ENCODE measurements around the gene DMD. TPM values are rescaled to one million over a fixed set of nuclear protein-coding genes. Genes with fewer than 3 reads are reported as not detected.
"Not testable (repeated sequence)": the region's sequence is repeated elsewhere in the genome, so short reads cannot be mapped to it uniquely, and the experiment has no call there.

The DMD gene
- total RNA-seq, 1 donor from 2014 or later, result 2.5 TPM

DNA sequence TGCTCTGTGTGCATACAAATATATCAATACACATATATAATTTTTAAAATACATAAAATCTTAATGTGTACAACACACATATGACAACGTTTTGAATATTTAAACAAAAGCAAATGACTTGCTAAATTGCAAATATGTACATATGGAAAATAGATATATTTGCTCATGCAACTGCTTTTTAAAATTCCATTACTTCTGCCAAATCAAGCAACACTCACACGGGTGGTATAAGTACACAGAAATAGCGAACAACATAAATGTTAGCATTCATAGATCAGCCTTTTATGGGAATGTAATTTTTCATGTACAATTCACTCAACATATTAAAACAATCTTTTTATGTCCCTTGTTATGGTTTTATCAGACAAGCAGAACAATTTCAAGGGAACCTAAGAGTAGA is 116.3 kb downstream of the DMD start:
- DNase-seq (ENCODE audit: low read depth), result no peak
- H3K36me3 ChIP-seq (ENCODE audit: control insufficient read depth, insufficient read depth, low read length), result no peaks in the 10 kb centered on the region
- TF ChIP-seq, protein P1, sequence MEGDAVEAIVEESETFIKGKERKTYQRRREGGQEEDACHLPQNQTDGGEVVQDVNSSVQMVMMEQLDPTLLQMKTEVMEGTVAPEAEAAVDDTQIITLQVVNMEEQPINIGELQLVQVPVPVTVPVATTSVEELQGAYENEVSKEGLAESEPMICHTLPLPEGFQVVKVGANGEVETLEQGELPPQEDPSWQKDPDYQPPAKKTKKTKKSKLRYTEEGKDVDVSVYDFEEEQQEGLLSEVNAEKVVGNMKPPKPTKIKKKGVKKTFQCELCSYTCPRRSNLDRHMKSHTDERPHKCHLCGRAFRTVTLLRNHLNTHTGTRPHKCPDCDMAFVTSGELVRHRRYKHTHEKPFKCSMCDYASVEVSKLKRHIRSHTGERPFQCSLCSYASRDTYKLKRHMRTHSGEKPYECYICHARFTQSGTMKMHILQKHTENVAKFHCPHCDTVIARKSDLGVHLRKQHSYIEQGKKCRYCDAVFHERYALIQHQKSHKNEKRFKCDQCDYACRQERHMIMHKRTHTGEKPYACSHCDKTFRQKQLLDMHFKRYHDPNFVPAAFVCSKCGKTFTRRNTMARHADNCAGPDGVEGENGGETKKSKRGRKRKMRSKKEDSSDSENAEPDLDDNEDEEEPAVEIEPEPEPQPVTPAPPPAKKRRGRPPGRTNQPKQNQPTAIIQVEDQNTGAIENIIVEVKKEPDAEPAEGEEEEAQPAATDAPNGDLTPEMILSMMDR (IDR thresholded peaks at IDR 0.05; ENCODE audit: insufficient read depth, low read length, poor library complexity, severe bottlenecking), result no peak

GRCh38 chrX:33087411-33087810 is 123.9 kb downstream of the DMD start:
- Histone ChIP-seq H3K27me3 (ENCODE audit: control insufficient read depth, insufficient read depth, low read length) (no peaks in the 10 kb centered on the region), H3K36me3 (ENCODE audit: control insufficient read depth, insufficient read depth, low read length) (no peaks in the 10 kb centered on the region), H3K4me3 (ENCODE audit: low read depth, low read length) (no peak overlapping the region)
- no peak for DNase-seq (ENCODE audit: low read depth)
- TF ChIP-seq, protein P1 (IDR thresholded peaks at IDR 0.05; ENCODE audit: insufficient read depth, low read length, poor library complexity, severe bottlenecking), result no peak

More for the DNA sequence above, 116.3 kb downstream of the DMD start:
- H3K4me3 ChIP-seq (ENCODE audit: low read depth, low read length), result no peak overlapping the region
- H3K27me3 ChIP-seq (ENCODE audit: control insufficient read depth, insufficient read depth, low read length), result no peaks in the 10 kb centered on the region

DNA sequence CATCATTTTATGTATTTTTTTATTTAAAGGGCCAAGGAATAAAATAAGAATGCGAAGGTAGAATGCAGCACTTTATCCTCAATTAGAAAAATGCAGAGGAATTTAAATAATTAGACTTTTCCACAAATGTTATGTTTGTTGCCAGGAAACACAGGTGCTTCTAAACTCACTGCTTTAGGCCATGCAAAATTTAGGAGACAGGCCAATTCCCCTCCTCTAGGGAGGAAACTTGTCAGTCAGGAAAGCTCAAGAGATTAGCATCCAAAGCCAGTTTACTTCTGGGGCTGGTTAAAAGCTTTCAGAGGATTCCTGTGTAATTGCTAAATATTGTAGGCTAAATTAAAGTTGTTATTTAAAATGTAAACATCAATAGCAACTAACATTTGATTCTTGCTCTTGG is 124.5 kb downstream of the DMD start:
- no peak overlapping the region for H3K4me3 ChIP-seq (ENCODE audit: low read depth, low read length)
- H3K27me3 ChIP-seq (ENCODE audit: control insufficient read depth, insufficient read depth, low read length), result no peaks in the 10 kb centered on the region
- no peaks in the 10 kb centered on the region for H3K36me3 ChIP-seq (ENCODE audit: control insufficient read depth, insufficient read depth, low read length)
- TF ChIP-seq, protein P1 (IDR thresholded peaks at IDR 0.05; ENCODE audit: insufficient read depth, low read length, poor library complexity, severe bottlenecking), result no peak
- DNase-seq (ENCODE audit: low read depth), result no peak

DNA sequence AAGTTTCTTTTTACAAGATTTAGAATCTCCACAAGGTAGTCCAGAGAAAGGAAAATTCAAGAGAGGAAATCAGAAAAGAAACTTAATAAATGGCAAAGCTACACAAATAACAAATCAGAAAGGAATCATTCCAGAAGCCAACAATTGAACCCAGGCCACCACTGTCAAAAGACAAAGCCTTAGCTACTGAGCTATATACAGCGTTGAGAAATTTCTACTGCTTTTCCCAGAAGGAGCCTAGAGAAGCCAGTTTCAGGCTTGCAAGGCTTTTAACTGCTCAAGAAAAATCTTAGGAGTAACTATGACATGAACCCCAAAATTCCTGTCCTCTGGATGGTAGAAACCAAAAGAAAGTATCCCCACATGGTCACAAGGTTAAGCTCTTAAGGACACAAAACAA is 129.0 kb downstream of the DMD start:
- Histone ChIP-seq H3K4me3 (ENCODE audit: low read depth, low read length) (no peak overlapping the region), H3K27me3 (ENCODE audit: control insufficient read depth, insufficient read depth, low read length) (no peaks in the 10 kb centered on the region), H3K36me3 (ENCODE audit: control insufficient read depth, insufficient read depth, low read length) (no peaks in the 10 kb centered on the region)
- TF ChIP-seq, protein P1 (IDR thresholded peaks at IDR 0.05; ENCODE audit: insufficient read depth, low read length, poor library complexity, severe bottlenecking), result no peak
- no peak for DNase-seq (ENCODE audit: low read depth)

DNA sequence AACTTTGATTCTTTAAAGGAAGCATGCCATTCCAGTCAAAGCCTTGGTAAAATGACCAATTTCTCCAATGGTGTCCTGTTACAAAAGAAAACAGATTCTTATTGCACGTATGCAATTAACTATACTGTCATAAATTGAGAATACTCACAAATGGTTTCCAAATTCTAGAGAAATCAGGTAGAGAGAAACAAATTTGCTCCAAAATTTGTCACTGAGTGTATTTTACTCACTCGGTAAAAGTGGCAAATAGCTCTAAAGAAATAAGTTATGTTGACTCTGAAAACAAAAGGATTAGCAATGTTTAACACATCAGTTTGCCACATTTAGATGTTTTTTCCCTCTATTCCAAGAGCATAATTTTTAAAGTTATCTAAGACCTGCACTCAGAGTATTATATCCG is 133.1 kb downstream of the DMD start:
- no peaks in the 10 kb centered on the region for H3K27me3 ChIP-seq (ENCODE audit: control insufficient read depth, insufficient read depth, low read length)
- TF ChIP-seq, protein P1 (IDR thresholded peaks at IDR 0.05; ENCODE audit: insufficient read depth, low read length, poor library complexity, severe bottlenecking), result no peak
- no peak overlapping the region for H3K4me3 ChIP-seq (ENCODE audit: low read depth, low read length)
- no peak for DNase-seq (ENCODE audit: low read depth)
- no peaks in the 10 kb centered on the region for H3K36me3 ChIP-seq (ENCODE audit: control insufficient read depth, insufficient read depth, low read length)

DNA sequence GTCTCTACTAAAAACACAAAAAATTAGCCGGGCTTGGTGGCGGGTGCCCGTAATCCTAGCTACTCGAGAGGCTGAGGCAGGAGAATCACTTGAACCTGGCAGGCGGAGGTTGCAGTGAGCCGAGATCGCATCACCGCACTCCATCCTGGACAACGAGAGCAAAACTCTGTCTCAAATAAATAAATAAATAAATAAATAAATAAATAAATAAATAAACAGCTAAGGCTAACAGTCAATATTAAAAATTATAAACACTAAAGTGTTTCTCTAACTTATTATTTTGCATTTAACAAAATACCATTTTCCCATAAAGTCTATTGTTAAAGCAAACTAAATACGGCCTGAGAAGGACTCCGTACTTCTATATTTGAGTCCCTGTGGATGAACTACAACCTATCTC is 137.7 kb downstream of the DMD start:
- H3K4me3 ChIP-seq (ENCODE audit: low read depth, low read length); H3K36me3 ChIP-seq (ENCODE audit: control insufficient read depth, insufficient read depth, low read length); DNase-seq (ENCODE audit: low read depth); H3K27me3 ChIP-seq (ENCODE audit: control insufficient read depth, insufficient read depth, low read length): not testable (repeated sequence)

Data from kidney epithelial cell (primary cell).